ENCODE measurements around the gene MDH1.
"Not testable (repeated sequence)": the region's sequence is repeated elsewhere in the genome, so short reads cannot be mapped to it uniquely, and the experiment has no call there.

Gene MDH1

DNA sequence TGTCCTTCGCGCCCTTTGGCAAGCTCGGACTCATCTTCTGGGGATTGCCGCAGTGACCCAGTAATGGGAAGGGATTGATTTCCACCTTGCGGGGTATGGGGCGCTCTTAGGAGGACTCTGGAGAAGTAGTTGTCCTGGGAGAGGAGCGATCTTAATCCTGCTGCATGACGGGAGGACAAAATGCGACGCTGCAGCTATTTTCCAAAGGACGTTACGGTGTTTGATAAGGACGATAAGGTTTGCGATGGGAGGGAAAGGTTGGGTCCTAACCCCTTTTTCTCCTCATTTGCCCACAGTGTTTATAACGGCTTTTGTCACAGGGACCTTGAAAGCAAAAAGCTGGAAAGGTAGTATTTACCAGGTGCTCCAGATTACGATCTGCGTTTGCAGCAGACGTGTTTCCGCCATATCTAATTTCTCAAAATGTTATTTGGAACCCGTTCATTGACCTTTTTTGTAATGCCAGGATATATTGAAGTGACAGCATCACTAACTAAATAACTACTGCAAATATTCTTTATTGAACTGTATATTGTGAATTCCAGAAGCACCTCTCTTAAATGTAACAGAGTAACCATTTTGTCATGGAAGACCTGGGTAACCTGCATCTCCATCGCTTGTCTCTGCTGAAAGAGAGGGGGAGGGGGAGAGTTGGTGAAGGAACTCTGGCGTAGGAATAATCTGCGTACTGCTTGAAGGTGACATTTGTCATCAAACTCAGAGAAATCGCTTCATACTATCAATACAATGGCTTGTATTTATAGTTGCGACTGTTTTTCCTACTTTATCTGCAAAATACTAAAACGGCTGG, 590 bp downstream of the MDH1 start:
- peak; percentile 7 for DNase-seq

DNA sequence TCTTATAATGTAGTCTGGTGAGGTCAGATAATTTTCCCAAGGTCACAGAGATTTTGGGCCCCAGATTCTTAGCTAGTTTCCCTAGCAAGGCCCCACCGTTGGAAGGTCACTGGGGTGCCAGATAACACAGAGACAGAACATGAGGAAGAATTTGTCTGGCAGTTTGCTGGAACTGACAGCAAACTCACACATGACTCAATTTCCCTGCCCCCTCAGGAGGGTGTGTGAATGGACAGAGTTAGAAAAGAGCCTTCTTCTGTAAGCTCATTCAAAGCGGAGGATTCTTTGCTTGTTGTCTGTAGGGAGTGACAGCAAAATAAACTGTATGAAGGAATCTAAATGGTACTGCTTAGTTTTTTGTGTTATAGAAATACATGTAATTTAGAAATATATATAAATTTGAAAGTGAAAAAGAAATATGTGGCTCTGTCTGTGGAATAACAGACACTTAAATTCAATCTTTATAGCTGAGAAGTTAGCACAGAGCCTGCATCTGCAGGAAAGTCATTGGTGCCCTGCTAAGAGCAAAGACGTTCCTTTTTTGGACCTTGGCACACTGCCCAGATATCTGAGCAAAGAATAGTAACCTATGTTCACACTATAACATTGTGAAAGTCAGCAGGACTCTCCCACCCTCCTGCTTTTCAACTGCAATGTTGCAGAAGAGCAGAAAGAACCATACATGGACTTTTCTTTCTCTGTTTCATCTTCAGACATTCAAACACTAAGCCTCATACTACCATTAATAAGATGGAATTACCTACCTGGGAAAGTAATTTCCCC, 2.1 kb downstream of the MDH1 start:
- no peak for DNase-seq

DNA sequence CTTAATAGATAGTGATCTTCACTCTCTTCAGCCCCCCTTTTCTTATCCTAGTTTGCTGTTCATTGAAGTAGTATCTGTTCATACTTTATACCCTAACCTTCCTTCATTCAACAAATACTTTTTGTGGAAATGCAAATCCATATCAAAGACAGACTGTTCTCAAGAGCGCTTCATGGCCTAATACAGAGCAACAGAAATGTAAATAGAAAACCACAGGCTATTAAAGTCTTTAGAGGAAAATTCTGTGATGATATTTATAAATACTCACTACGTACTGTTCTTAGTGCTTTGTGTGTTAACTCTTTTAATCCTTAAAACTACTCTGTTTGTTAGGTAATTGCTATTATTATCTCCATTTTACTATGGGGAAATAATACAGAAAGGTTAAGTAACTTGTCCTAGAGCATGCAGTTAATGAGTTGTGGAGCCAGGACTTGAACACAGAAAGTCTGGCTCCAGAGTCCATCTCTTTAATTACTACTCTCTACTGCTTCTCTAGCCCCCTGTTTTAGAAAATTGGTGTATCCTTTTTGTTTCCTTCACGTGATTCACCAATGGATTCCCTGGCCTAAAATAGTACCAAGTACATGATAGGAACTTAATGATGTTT, 2.9 kb downstream of the MDH1 start:
- DNase-seq: no peak

DNA sequence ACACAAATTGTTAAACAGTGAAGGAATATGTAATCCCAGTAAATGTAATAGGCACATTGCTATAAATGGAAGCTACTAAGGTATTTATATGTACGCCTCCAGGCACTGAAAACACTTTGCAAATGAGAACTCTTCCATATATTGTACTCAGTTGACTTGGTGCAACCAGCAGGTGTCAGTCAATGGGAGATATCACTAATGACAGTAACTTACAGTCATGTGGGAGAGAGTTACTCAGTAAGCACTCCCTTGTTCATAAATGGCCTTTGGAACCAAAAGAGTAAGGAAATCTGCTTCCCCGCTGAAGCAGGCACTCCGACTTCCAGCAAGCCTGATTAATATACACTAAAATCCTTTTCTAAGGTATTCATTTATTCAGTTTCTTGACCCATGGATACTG, 5.9 kb downstream of the MDH1 start:
- DNase-seq: no peak

DNA sequence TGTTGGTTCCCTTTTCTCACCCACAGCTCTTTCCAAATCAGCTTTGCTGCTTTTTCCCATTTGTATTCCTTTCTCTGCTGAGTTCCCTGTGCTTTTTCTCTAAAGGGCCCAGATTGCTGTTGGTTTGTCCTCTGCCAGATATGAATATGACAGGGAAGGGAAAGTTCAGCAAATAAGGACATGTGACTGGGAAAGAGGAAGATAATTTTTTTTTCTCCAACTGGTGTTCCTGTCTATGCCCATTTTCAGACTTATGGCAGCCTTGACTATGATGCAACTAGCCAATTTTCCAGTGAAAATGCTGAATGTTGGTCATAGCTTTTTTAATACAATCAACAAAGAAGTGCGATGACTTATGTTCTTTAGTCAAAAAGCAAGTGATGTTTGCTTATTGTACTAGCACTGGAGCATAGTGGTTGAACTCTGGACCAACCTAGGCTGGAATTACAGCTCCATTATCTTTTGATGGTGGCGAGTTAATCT, 7.7 kb downstream of the MDH1 start:
- no peak for DNase-seq

DNA sequence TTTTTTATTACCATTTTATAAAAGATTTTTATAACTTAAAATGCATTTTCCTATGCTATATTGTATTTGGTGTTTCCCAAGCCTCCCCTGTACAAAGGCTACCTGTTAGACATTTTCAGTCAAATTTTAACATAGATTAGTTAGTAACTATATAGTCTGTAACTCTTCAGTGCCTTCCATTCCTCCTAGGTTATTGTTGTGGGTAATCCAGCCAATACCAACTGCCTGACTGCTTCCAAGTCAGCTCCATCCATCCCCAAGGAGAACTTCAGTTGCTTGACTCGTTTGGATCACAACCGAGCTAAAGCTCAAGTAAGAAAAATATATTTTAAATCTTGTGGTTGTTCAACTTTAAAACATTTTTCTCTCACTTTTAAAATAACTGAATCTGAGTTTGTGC, 10.2 kb downstream of the MDH1 start:
- DNase-seq: no peak

DNA sequence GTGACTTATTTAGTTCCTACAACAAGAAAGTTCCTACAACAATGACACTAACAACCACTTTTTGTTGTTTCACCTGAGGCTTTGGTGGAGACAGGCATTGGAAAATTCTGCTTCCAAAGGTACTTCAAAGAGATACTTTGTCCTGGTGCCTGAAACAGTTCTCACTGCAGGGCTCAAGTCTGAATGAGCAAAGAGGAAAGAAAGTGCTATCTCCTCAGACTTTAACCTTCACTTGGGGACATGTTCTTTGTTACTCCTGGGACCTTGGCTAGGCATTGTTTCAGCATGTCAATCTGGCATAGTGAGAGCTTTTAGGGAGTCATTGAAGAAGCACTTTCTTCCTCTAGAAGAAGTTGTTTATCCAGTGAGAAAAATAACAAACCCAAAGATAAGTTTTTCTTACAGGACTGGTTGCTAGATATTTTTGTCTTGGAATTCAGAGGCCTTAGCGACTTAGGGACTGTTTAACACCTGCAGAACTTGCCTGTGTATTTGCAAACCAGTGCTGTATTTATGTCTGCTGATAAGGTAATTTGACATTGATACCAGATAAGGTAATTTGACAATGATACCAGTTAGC, 12.2 kb downstream of the MDH1 start:
- DNase-seq: no peak

DNA sequence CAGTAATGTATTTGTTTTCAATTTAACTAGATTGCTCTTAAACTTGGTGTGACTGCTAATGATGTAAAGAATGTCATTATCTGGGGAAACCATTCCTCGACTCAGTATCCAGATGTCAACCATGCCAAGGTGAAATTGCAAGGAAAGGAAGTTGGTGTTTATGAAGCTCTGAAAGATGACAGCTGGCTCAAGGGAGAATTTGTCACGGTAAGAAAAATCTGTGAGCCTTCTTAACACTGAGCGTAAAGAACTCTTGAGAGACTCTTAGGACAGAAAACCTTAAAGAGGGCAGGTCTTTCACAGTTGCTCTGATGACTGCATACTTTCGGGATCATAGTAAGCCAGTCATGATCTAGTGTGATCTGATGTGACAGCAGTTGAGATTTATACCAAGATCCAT, 15.9 kb downstream of the MDH1 start:
- DNase-seq: no peak

DNA sequence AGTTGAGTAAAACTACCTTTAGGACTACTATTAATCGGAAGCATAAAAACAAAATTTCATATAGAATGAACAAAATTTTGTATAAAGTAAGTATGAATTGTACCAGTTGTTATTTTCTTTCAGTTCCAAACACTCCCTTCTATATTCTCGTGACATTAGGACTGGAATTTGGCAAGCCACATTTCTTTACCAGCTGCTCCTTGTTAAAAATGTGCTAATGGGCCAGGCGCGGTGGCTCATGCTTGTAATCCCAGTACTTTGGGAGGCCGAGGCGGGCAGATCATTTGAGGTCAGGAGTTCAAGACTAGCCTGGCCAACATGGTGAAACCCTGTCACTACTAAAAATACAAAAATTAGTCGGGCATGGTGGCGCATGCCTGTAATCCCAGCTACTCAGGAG, 20.1 kb downstream of the MDH1 start:
- DNase-seq: not testable (repeated sequence)

DNA sequence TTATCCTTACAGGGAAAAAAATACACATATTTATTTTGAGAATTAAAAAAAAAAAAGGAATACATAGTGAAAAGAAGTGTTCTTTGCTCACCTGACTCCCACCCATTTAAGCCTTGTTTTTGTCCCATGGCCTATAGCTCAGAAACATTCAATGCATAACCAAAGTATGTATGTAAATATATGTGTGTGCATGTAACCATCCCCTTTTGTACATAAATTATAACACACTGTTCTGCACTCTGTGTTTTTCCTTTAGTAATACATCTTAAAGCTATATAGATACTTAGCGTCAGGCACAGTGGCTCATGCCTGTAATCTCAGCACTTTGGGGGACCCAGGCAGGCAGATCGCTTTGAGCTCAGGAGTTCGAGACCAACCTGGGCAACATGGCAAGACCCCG, 21.8 kb downstream of the MDH1 start:
- no peak for DNase-seq

DNA sequence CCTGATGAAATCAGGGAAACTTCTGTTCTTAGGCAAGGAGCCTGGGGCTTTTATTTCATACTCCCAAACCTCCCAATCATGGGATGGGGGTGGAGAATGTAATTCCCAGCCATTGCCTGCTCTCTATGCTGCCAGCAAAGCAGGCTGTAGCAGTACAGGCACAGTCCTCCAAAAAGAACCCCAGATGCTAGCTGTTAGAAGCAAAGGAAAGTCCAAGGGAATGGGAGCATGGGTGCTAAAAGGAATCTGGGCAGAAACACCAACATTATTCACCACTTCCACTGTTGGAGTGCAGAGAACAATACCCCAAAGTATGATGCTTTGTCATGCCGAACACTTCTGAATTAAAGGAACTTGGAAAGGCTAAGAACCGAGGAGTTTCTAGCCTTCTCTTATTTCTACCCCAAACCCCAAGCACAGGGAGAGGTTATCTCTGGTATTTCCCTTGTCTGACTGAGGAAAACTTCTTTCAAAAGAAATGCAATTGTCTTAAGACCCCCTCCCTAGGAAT, 24.7 kb downstream of the MDH1 start:
- DNase-seq: no peak

DNA sequence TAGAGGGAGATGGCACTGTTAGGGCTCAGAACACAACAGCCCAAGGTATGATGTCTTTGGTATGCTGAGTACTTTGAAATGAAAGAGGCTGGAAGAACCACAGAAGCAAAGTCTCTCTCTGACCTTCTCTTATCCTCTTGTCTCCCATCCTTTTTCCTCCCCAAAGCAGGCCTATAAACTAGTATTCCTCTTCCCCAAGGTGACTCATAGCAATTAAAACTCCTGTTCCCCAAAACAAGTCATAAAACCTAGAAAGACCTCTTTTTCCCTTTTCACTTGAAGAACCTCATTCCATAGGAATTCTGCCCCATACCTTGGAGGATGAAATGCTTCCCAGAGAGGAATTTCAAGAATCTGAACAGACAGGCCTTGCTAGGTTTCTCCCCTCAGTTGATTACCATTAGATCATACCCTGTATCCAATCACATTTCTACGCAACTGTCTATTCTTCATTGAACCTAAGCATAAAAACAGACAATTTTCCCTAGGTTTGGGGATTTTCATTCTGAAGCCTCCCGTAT, 25.7 kb downstream of the MDH1 start:
- DNase-seq: no peak

DNA sequence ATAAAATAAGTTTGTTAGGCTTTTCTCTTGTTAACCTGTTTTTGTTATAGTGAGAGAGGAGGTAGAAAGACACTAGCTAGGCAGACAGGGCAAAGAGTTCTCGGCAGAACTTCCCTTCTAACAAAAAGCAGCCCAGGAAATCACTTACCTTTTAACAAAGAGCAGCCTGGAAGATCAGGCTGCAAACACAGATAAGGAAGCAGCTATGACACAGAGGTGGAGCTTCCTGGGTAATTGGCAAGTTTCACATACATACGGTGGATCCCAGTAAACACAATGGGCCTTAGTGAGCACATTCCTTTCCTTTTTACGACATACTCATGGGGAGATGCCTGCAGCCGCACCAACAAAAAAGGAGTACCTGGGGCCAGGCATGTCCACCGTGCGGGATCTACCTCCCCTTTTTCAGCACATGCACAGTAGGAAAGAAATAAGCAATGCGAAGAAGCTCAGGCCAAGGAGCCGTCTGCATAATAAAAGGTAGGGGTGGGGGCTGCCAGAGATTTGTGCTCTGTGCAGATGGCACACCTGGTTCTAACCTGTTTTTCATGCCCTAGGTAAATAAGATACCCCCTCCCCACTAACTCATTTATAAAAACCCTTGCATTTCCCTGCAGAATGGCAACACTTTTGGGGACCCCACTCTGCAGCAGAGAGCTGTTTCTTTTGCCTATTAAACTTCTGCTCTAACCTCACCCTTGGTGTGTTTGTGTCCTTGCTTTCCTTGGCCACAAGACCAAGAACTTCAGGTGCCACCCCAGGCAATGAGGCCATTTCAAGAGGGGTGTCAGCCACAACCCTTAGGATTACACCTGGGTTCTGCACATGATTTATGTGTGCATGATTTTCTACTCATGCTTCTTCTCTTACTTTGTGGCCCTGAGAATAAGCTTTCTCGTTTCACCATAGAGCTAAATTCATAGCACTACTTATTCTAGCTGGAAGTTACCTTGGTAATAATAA, 26.5 kb downstream of the MDH1 start:
- DNase-seq: no peak

DNA sequence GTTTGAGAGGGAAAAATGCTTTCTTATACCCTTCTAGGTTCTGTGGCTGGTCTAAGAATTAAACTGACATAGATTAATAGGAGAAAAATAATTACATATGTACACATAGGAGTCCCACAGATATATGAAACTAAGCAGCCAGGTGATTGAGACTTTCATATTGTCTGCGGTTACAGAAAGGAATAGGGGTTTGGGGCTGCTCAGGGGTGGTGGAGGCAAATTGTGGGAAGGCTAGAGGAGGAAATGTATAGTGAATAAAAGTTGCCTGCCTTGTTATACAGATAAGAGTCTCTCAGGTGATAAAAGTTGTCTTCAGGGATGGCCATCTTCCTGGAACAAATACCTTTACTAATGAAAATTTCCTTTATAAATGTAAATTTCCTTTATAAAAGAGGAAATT, 28.6 kb downstream of the MDH1 start:
- DNase-seq: no peak

DNA sequence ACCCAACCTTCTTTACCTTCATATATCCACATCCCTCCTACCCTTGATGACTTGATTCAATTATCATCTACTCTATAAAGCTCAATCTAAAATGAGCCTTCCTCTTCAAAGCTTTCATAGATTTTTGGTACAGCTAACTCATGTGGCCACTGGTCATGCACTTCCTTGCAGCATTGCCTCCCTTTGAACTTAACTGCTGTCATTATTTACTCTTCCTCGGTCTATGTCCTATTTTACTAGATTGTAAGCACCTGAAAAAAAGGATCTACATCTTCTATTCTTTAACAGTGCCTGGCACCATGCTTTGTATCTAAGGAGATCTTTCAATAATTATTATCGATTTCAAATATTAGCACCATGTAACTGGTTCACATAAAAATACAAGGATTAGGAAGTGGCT, 30.6 kb downstream of the MDH1 start:
- no peak for DNase-seq

DNA sequence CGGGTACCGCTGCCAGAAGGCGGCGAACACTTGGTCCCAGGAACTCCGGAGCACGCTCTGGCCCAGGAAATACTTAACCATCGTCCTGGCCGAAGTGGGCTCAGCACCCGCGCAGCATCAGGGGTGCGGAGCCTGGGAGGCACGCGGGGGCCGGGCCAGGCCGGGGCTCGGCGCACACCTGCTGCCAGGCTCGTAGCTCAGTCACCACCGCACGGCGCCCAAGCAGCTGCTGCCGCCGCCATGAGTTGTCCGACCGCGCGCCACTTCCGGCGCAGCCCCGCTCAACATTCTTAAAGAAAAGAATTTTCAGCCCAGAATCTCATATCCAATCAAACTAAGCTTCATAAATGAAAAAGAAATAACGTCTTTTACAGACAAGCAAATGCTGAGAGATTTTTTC, 34.0 kb downstream of the MDH1 start:
- no peak for DNase-seq

DNA sequence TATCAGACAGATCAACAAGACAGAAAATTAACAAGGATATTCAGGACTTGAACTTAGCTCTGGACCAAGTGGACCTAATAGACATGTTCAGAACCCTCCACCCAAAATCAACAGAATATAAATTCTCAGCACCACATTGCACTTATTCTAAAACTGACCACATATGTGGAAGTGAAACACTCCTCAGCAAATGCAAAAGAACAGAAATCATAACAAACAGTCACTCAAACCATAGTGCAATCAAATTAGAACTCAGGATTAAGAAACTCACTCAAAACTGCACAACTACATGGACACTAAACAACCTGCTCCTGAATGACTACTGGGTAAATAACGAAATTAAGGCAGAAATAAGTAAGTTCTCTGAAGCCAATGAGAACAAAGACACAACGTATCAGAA, 35.0 kb downstream of the MDH1 start:
- DNase-seq: not testable (repeated sequence)

DNA sequence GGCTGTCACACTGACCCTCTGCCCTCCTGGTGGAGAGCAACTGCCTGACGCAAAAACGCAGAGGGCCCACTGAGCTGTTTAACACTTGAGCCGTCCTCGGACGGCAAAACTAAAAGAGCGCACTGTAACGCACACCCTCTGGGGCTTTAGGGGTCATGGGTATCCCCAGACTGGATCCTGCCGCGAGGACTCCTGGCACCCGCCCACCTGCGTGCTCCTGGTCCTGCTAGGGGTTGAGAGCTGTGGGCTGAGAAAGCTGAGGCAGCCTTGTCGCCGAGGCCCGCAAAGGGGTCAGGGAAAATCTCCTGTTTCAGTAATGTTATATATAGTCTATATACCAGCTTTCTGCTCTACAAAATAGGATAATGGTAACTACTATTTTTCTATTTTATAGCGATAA, 39.1 kb downstream of the MDH1 start:
- DNase-seq: no peak

DNA sequence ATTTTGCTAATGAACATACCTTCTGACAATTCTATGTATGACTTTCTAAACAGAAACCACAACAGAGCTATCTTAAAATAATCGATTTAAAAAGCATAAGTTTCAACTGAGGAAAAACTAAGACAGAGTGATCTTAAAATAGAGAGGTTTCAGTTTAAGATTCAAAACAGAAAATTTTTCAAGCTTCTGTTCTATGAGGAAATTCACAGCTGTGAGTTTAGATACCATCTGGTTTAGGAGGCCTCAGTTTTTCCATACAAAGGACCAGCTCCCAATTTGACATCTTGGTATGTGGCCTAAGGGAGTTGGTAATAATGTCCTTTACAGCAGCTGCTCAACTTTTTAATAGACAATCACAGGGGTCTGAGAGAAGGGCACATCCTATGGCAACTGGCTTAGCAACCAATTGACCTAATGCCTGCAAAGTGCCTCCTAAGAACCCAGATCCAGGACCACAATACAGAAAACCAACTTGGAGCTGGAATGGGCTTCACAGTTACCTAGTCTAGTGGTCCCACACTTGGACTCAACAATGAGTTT, 39.7 kb downstream of the MDH1 start:
- DNase-seq: no peak

DNA sequence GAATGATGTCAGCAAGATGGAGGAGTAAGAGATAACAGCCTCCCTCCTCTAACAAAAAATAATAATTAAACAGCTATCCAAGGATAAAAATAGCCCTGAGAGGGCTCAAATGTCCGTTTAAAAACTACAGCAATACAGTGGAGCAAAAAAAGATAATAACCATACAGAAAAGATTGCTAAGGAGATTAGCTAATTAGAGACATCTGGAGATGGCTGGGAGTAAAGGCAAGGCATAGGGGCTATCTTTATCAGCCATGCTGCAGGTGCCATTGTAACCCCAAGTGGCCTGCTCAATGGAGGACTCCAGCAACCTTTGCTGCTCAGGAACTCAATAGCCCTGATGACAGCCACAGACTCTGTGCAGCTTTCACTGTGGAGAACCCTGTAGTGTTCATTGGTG, 42.7 kb downstream of the MDH1 start:
- DNase-seq: no peak

DNA sequence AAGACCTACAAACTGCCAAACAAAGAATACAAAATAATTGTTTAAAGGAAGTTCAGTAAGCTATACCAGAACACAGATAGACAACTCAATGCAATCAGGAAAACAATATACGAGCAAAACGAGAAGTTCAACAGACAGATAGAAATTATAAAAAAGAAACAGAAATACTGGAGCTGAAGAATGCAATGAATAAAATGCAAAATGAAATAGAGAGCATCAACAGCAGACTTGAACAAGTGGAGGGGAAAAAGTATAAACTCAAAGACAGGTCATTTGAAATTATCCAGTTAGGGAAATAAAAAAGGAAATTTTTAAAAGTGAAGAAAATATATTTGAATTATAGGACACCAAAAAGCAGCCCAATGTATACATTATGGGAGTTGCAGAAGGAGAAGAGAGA, 43.6 kb downstream of the MDH1 start:
- no peak for DNase-seq

DNA sequence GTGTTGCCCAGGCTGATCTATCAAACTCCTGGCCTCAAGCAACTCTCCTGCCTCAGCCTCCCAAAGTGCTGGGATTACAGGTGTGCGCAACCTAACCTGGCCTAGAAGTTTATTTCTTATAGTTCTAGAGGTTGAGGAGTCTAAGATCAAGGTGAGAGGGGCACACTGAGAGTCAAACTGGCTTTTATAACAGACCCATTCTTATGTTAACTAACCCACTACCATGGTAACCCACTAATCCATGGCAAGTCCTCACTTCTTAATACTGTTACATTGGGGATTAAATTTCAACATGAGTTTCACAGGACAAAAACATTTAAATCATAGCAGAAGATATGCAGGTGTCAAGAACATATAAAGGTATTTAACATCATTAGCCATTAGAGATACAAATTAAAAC, 50.6 kb downstream of the MDH1 start:
- DNase-seq: no peak
